Tibial nerve (tissue), 4 donors: Measurements from ENCODE around the gene JARID2. TPM values are rescaled to one million over a fixed set of nuclear protein-coding genes. Genes with fewer than 3 reads are reported as not detected.

Experiments used
- DNase-seq, 2 donors: peaks; one replicate each; pipeline ENCODE4 v3.0.0-alpha.2; 2019; ENCODE audit warnings: low spot score in 2 of 2
- H3K27ac ChIP-seq, 4 donors: fragments of 200-600 bp; sonication (generic) in 3 of 4; one replicate each; pipeline ENCODE4 v1.5.1; 2017 to 2019; ENCODE audit warnings: mild to moderate bottlenecking in 1 of 4
- H3K27me3 ChIP-seq, 2 donors: fragments of 200-600 bp; sonication (generic) in 1 of 2; one replicate each; pipeline versions ENCODE4 v1.5.1 to v1.6.0; 2017 to 2019
- H3K36me3 ChIP-seq, 3 donors: fragments of 200-600 bp; sonication (generic); one replicate each; pipeline ENCODE4 v1.5.1; 2018 to 2019
- H3K4me1 ChIP-seq, 4 donors: fragments of 200-600 bp; sonication (generic) in 3 of 4; one replicate each; pipeline ENCODE4 v1.5.1; 2017 to 2019
- H3K4me3 ChIP-seq, 4 donors: fragments of 200-600 bp; sonication (generic) in 3 of 4; one replicate each; pipeline ENCODE4 v1.5.1; 2017 to 2019; ENCODE audit warnings: mild to moderate bottlenecking in 1 of 4, moderate library complexity in 1 of 4
- H3K9me3 ChIP-seq, 4 donors: fragments of 200-600 bp; sonication (generic) in 3 of 4; one replicate each; pipeline ENCODE4 v1.5.1; 2017 to 2019
- EP300 ChIP-seq, 2 donors: sonication (generic); formaldehyde crosslinking; IDR thresholded peaks; one replicate each; pipeline ENCODE4 v1.6.1; 2017; ENCODE audit warnings: antibody characterized with exemption in 2 of 2, mild to moderate bottlenecking in 1 of 2
- POLR2A ChIP-seq, 2 donors: fragments of 450-650 bp; IDR thresholded peaks; one replicate each; pipeline ENCODE4 v1.6.1; 2017; ENCODE audit warnings: antibody characterized with exemption in 2 of 2, mild to moderate bottlenecking in 2 of 2, moderate library complexity in 2 of 2
- WGBS, 2 donors: methylation state at CpG; one replicate each; pipeline ENCODE4 v1.1.5; 2018; 5-methylcytosine and 5-hydroxymethylcytosine counted together
- total RNA-seq, 4 donors: library from RNA; depleted of rRNA; stranded (reverse); fragments of >200 nt; gene quantifications; one replicate each; pipeline ENCODE4 v1.1.0, GENCODE V29; 2016
- TF ChIP-seq, protein P1 (sequence below), 5 experiments: fragments of 200-600 bp in 3 of 5; fragments of 450-650 bp in 2 of 5; sonication (generic) in 3 of 5; IDR thresholded peaks; one replicate each; pipeline ENCODE4 v1.5.1; 2016 to 2019; ENCODE audit warnings: antibody characterized with exemption in 5 of 5, mild to moderate bottlenecking in 3 of 5, moderate library complexity in 2 of 5

Gene JARID2
- total RNA-seq, 4 donors from 2014 or later: 9.0 to 26.1 (median 9.8) TPM

DNA sequence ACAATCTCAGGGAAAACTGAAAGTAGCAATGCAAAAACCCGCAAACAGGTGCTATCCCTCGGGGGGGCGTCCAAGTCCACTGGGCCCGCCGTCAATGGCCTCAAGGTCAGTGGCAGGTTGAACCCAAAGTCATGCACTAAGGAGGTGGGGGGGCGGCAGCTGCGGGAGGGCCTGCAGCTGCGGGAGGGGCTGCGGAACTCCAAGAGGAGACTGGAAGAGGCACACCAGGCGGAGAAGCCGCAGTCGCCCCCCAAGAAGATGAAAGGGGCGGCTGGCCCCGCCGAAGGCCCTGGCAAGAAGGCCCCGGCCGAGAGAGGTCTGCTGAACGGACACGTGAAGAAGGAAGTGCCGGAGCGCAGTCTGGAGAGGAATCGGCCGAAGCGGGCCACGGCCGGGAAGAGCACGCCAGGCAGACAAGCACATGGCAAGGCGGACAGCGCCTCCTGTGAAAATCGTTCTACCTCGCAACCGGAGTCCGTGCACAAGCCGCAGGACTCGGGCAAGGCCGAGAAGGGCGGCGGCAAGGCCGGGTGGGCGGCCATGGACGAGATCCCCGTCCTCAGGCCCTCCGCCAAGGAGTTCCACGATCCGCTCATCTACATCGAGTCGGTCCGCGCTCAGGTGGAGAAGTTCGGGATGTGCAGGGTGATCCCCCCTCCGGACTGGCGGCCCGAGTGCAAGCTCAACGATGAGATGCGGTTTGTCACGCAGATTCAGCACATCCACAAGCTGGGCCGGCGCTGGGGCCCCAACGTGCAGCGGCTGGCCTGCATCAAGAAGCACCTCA, 250.7 kb downstream of the JARID2 start:
- H3K9me3 ChIP-seq: no peaks in the 10 kb centered on the region
- H3K4me3 ChIP-seq: no peak overlapping the region
- 96 to 97% methylated on average over 53 to 60 of the region's 60 CpGs for WGBS, 2 donors
- no peak overlapping the region for H3K27ac ChIP-seq
- peaks cover 0 to 41% (median 5%) of the 10 kb centered on the region in 3 donors for H3K36me3 ChIP-seq
- H3K4me1 ChIP-seq: peaks cover 0 to 27% (median 0%) of the 10 kb centered on the region in 4 donors
- H3K27me3 ChIP-seq: no peaks in the 10 kb centered on the region
- DNase-seq: no peak
- TF ChIP-seq, protein P1, sequence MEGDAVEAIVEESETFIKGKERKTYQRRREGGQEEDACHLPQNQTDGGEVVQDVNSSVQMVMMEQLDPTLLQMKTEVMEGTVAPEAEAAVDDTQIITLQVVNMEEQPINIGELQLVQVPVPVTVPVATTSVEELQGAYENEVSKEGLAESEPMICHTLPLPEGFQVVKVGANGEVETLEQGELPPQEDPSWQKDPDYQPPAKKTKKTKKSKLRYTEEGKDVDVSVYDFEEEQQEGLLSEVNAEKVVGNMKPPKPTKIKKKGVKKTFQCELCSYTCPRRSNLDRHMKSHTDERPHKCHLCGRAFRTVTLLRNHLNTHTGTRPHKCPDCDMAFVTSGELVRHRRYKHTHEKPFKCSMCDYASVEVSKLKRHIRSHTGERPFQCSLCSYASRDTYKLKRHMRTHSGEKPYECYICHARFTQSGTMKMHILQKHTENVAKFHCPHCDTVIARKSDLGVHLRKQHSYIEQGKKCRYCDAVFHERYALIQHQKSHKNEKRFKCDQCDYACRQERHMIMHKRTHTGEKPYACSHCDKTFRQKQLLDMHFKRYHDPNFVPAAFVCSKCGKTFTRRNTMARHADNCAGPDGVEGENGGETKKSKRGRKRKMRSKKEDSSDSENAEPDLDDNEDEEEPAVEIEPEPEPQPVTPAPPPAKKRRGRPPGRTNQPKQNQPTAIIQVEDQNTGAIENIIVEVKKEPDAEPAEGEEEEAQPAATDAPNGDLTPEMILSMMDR (IDR thresholded peaks at IDR 0.05): no peak
- no peak for TF ChIP-seq EP300 (IDR thresholded peaks at IDR 0.05)
- no peak for TF ChIP-seq POLR2A (IDR thresholded peaks at IDR 0.05)

DNA sequence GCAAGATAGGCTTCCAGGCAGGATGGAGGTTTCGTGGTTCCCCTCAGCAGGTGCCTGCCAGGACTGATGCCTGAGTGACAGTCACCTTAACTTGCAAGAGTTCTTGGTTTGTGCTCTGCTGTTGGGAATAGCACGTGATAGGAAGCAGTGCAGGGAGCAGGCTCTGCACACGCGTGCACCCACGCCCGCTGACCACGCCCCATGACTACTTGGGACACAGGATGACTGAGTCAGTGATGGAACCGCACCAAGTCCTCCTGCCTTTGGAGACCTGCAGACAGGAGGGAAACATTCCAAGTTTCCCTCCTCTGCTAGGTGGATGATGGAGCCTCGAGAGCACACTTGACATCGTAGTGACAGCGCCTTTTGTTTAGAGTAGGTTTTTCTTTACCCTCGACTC, 252.8 kb downstream of the JARID2 start:
- H3K4me1 ChIP-seq: peaks cover 0 to 39% (median 10%) of the 10 kb centered on the region in 4 donors
- no peak overlapping the region for H3K27ac ChIP-seq
- DNase-seq: no peak
- peaks cover 0 to 48% (median 5%) of the 10 kb centered on the region in 3 donors for H3K36me3 ChIP-seq
- no peaks in the 10 kb centered on the region for H3K27me3 ChIP-seq
- 82 to 86% methylated on average over 11 to 12 of the region's 12 CpGs for WGBS, 2 donors
- H3K9me3 ChIP-seq: no peaks in the 10 kb centered on the region
- H3K4me3 ChIP-seq: no peak overlapping the region
- no peak for TF ChIP-seq EP300 (IDR thresholded peaks at IDR 0.05)
- TF ChIP-seq, protein P1 (IDR thresholded peaks at IDR 0.05): no peak
- TF ChIP-seq POLR2A (IDR thresholded peaks at IDR 0.05): no peak

DNA sequence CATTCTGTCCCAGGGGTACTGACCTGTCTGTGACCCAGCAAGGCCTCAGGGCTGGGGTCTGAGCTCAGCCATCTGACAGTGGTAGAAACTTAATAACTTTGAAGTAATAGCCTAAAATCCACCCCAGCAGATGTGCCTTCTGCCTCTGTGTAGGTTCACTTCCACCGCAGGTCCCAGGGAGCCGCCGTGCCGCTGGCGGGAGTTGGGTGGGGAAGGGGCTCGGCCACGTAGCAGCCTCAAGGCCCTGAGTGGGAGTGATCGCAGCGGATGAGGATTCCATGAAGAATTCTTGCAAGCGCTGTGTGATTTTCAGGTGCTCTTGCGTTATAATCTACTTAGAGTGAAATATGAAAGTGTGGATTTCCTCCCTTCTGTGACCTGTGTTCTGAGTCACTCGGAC, 253.3 kb downstream of the JARID2 start:
- peaks cover 0 to 44% (median 12%) of the 10 kb centered on the region in 4 donors for H3K4me1 ChIP-seq
- TF ChIP-seq EP300 (IDR thresholded peaks at IDR 0.05): no peak
- no peak for TF ChIP-seq POLR2A (IDR thresholded peaks at IDR 0.05)
- TF ChIP-seq, protein P1 (IDR thresholded peaks at IDR 0.05): no peak
- H3K9me3 ChIP-seq: no peaks in the 10 kb centered on the region
- DNase-seq: no peak
- H3K4me3 ChIP-seq: no peak overlapping the region
- H3K27me3 ChIP-seq: no peaks in the 10 kb centered on the region
- H3K27ac ChIP-seq: no peak overlapping the region
- H3K36me3 ChIP-seq: peaks cover 0 to 48% (median 5%) of the 10 kb centered on the region in 3 donors
- 91 to 94% methylated on average over 12 of the region's 12 CpGs for WGBS, 2 donors

DNA sequence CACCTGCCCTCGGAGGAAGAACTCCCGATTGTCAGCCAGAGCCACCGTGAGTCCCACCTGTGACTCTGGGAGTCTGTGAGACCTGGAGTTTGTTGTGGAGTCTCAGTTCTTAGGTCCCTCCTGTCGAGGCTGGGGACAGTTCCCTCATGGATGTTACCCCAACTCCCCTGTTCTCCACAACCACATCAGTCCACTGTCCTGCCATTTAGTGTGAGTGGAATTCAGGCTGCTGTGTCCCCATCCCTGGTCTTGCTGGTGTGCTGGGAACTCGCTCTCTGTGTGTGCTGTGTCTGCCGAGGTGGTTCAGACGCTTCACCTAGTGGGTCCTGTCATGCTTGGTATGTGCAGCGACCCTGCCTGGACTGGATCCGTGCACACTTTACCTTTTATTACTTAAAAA, 253.7 kb downstream of the JARID2 start:
- H3K4me1 ChIP-seq: peaks cover 0 to 49% (median 16%) of the 10 kb centered on the region in 4 donors
- WGBS, 2 donors: 94 to 95% methylated on average over 9 of the region's 9 CpGs
- H3K4me3 ChIP-seq: no peak overlapping the region
- no peak for TF ChIP-seq POLR2A (IDR thresholded peaks at IDR 0.05)
- TF ChIP-seq EP300 (IDR thresholded peaks at IDR 0.05): no peak
- TF ChIP-seq, protein P1 (IDR thresholded peaks at IDR 0.05): no peak
- H3K9me3 ChIP-seq: no peaks in the 10 kb centered on the region
- no peak overlapping the region for H3K27ac ChIP-seq
- no peak for DNase-seq
- H3K27me3 ChIP-seq: no peaks in the 10 kb centered on the region
- H3K36me3 ChIP-seq: peaks cover 0 to 48% (median 5%) of the 10 kb centered on the region in 3 donors

DNA sequence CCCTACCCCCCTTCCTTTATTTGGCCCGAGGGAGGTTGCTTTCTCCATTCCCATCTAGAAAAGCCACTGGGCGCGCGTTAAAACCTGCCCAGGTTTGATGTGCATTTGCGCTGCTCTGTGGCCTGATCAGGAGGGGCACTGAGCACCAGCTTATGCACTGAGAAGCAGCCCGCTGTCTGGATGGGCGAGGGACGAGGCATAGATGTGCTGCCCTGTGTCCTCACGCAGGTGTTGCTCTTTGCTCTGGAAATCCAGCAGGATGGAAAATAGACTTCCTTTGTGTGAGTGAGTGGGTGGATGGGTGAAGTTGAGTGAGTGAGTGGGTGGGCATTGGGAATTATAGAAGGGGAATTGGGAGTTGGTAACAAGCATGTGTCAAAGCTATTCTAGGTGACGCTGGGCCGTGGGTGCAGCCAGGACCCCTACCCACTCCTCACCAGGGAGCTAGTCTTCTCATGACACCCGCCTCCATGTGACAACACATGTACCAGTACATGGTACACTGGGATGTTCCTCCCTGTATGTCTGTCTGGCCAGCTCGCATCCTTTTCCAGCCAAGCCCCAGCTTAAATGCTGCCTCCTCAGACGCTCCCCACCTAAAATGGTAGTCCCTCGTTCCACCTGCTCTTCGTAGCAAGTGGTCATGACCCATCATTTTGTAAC, 254.3 kb downstream of the JARID2 start:
- DNase-seq: no peak
- Histone ChIP-seq H3K27me3 (no peaks in the 10 kb centered on the region), H3K9me3 (no peaks in the 10 kb centered on the region), H3K27ac (no peak overlapping the region), H3K4me3 (no peak overlapping the region), H3K36me3 (peaks cover 0 to 48% (median 5%) of the 10 kb centered on the region in 3 donors), H3K4me1 (peaks cover 0 to 51% (median 18%) of the 10 kb centered on the region in 4 donors)
- TF ChIP-seq, protein P1 (IDR thresholded peaks at IDR 0.05): no peak
- WGBS, 2 donors: 91% methylated on average over 16 of the region's 16 CpGs
